HFF-Myc (cell line): ENCODE measurements around the gene BABAM2.

ENCODE experiments used
- DNase-seq: peaks from one replicate; pipeline ENCODE4 v3.0.0-alpha.2; 2011; ENCODE audit warnings: low read depth; ENCODE audit errors: extremely low read depth
- H3K4me3 ChIP-seq: replicated peaks from 2 replicates; pipeline ENCODE4 v1.5.1; 2011; ENCODE audit warnings: low read depth, mild to moderate bottlenecking, control low read depth, low read length
- CTCF ChIP-seq: IDR thresholded peaks from 2 replicates; pipeline ENCODE4 v1.5.1; 2012; ENCODE audit warnings: mild to moderate bottlenecking, low read depth, low read length, control low read depth; ENCODE audit errors: missing control alignments

The BABAM2 gene

GRCh38 chr2:28084564-28084963, 194.0 kb downstream of the BABAM2 start:
- no peak for DNase-seq
- no peak for TF ChIP-seq CTCF
- no peak overlapping the region for H3K4me3 ChIP-seq

GRCh38 chr2:28085201-28085600, 194.7 kb downstream of the BABAM2 start:
- no peak for DNase-seq
- no peak overlapping the region for H3K4me3 ChIP-seq
- TF ChIP-seq CTCF: no peak

- DNase-seq: no peak
- TF ChIP-seq CTCF: no peak
- H3K4me3 ChIP-seq: no peak overlapping the region
These were observed 196.1 kb downstream of the BABAM2 start for GRCh38 chr2:28086611-28087010.

GRCh38 chr2:28088970-28089369, 198.4 kb downstream of the BABAM2 start:
- TF ChIP-seq CTCF: no peak
- DNase-seq: no peak

GRCh38 chr2:28089486-28089885, 199.0 kb downstream of the BABAM2 start:
- no peak overlapping the region for H3K4me3 ChIP-seq
- no peak for TF ChIP-seq CTCF
- no peak for DNase-seq

More at GRCh38 chr2:28088970-28089369, 198.4 kb downstream of the BABAM2 start:
- H3K4me3 ChIP-seq: no peak overlapping the region

GRCh38 chr2:28093308-28093707, 202.8 kb downstream of the BABAM2 start:
- DNase-seq: no peak
- no peak overlapping the region for H3K4me3 ChIP-seq
- no peak for TF ChIP-seq CTCF

- DNase-seq: no peak
- no peak for TF ChIP-seq CTCF
- no peak overlapping the region for H3K4me3 ChIP-seq
These were observed 203.2 kb downstream of the BABAM2 start for GRCh38 chr2:28093768-28094167.
